PC-3 (cell line): Measurements from ENCODE around the gene LMO3.

Experiments used
- CTCF ChIP-seq: fragments of 300-600 bp; sonication (generic); conservative IDR thresholded peaks from 2 replicates; pipeline ENCODE4 v1.5.1; 2017; ENCODE audit warnings: antibody characterized with exemption, low read depth, mild to moderate bottlenecking, low read length
- EZH2 ChIP-seq: fragments of 300-600 bp; sonication (generic); IDR thresholded peaks from one replicate; pipeline ENCODE4 v1.6.1; 2017; ENCODE audit warnings: antibody characterized with exemption, mild to moderate bottlenecking, low read length; ENCODE audit not compliant: unreplicated experiment

GRCh38 chr12:16555630-16556029 lies 50.3 kb downstream of the LMO3 start:
- no peak for TF ChIP-seq EZH2
- no peak for TF ChIP-seq CTCF
